Measurements from ENCODE around the gene SEC24D. TPM values are rescaled to one million over a fixed set of nuclear protein-coding genes. Genes with fewer than 3 reads are reported as not detected.

SEC24D gene
- total RNA-seq, 1 donor from 2014 or later = 90.6 TPM

GRCh38 chr4:118774989-118775388, 60.9 kb downstream of the SEC24D start:
- DNase-seq (ENCODE audit: low spot score) = no peak

- DNase-seq (ENCODE audit: low spot score) = no peak
These were observed 61.6 kb downstream of the SEC24D start for GRCh38 chr4:118774321-118774720.

- DNase-seq (ENCODE audit: low spot score) = no peak
These were observed 62.5 kb downstream of the SEC24D start for GRCh38 chr4:118773429-118773792.

- no peak for DNase-seq (ENCODE audit: low spot score)
These were observed 63.0 kb downstream of the SEC24D start for GRCh38 chr4:118772767-118773428.

GRCh38 chr4:118772081-118772766, 63.7 kb downstream of the SEC24D start:
- DNase-seq (ENCODE audit: low spot score) = no peak

GRCh38 chr4:118770741-118771187, 65.2 kb downstream of the SEC24D start:
- no peak for DNase-seq (ENCODE audit: low spot score)

GRCh38 chr4:118769161-118769560, 66.8 kb downstream of the SEC24D start:
- no peak for DNase-seq (ENCODE audit: low spot score)

GRCh38 chr4:118767109-118767508, 68.8 kb downstream of the SEC24D start:
- no peak for DNase-seq (ENCODE audit: low spot score)

GRCh38 chr4:118765399-118765798, 70.5 kb downstream of the SEC24D start:
- no peak for DNase-seq (ENCODE audit: low spot score)

- no peak for DNase-seq (ENCODE audit: low spot score)
These were observed 73.0 kb downstream of the SEC24D start for GRCh38 chr4:118762730-118763477.

- DNase-seq (ENCODE audit: low spot score) = no peak
These were observed 73.8 kb downstream of the SEC24D start for GRCh38 chr4:118762155-118762554.

- no peak for DNase-seq (ENCODE audit: low spot score)
These were observed 74.4 kb downstream of the SEC24D start for GRCh38 chr4:118761397-118762016.

GRCh38 chr4:118760493-118760892, 75.4 kb downstream of the SEC24D start:
- DNase-seq (ENCODE audit: low spot score) = no peak

- no peak for DNase-seq (ENCODE audit: low spot score)
These were observed 75.8 kb downstream of the SEC24D start for GRCh38 chr4:118760092-118760491.

- no peak for DNase-seq (ENCODE audit: low spot score)
These were observed 76.4 kb downstream of the SEC24D start for GRCh38 chr4:118759481-118759880.

GRCh38 chr4:118758293-118758692, 77.6 kb downstream of the SEC24D start:
- no peak for DNase-seq (ENCODE audit: low spot score)

- no peak for DNase-seq (ENCODE audit: low spot score)
These were observed 78.1 kb downstream of the SEC24D start for GRCh38 chr4:118757761-118758251.

GRCh38 chr4:118756958-118757357, 79.0 kb downstream of the SEC24D start:
- DNase-seq (ENCODE audit: low spot score) = no peak

- no peak for DNase-seq (ENCODE audit: low spot score)
These were observed 79.5 kb downstream of the SEC24D start for GRCh38 chr4:118756429-118756828.

- DNase-seq (ENCODE audit: low spot score) = no peak
These were observed 80.3 kb downstream of the SEC24D start for GRCh38 chr4:118755438-118756226.

GRCh38 chr4:118754890-118755289, 81.0 kb downstream of the SEC24D start:
- DNase-seq (ENCODE audit: low spot score) = no peak
